HG02973 (cell line): ENCODE data around the gene GLTP.
"Not testable (repeated sequence)": the region's sequence is repeated elsewhere in the genome, so short reads cannot be mapped to it uniquely, and the experiment has no call there.

Experiments used
- ATAC-seq: cut with Tn5 transposase; IDR thresholded peaks from one replicate; pipeline ENCODE4 v1.9.1; 2021; ENCODE audit warnings: moderate library complexity; ENCODE audit not compliant: unreplicated experiment

Gene GLTP

GRCh38 chr12:109880043-109880931, at the start of gene GLTP:
GLTP (minus strand) TSS chr12:109880541; CDS start chr12:109880374, 167 bp downstream.
- ATAC-seq, result peak; percentile 87

DNA sequence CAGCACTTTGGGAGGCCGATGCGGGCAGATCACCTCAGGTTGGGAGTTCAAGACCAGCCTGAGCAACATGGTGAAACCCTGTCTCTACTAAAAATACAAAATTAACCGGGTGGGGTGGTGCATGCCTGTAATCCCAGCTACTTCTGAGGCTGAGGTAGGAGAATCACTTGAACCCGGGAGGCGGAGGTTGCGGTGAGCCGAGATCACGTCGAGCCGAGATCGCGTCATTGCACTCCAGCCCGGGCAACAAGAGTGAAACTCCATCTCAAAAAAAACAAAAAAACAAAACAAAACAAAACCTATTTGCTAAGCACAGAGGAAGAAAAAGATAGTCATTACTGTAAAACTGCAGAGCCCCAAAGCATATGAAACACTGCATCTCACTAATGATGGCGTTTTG, 49.0 kb upstream of the GLTP start:
- ATAC-seq, result not testable (repeated sequence)

- ATAC-seq, result no peak
These were observed 47.8 kb upstream of the GLTP start for GRCh38 chr12:109928058-109928656.

- no peak for ATAC-seq
These were observed 47.3 kb upstream of the GLTP start for GRCh38 chr12:109927622-109928021.

- ATAC-seq, result no peak
These were observed 46.3 kb upstream of the GLTP start for GRCh38 chr12:109926488-109927210.

GRCh38 chr12:109926016-109926415, 45.7 kb upstream of the GLTP start:
- no peak for ATAC-seq

DNA sequence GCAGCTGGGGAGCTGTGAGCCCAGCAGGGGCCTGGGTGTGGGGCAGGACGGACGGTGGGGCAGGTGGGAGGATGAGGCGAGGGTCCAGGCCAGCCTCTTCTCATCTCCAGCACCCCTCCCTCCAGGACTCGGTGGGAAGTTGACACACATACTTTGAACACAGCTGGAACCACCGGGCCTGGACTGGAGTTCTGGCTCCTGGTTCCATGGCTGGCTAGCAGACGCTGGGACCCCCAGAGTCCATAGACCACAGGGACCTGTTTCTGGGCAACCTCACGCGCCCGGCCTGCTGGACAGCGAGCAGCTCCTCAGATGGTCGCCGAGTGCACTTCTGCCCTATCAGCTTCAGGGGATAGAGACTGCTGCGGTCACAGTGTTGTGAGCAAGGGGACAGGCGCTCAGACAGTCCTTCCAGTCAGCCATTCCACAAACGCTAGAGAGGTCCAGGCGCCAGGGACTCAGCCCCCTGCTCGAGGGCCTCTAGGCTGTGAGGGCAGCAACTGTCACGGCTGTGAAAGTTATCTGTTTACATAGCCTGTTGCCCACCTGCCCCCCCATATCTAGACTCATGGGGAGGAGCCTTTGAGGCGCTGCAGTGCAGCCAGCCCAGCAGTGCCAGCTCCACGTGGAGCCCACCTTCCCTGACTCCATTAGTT, 45.0 kb upstream of the GLTP start:
- ATAC-seq, result no peak

- ATAC-seq, result no peak
These were observed 43.3 kb upstream of the GLTP start for GRCh38 chr12:109923481-109924245.

- ATAC-seq, result no peak
These were observed 42.7 kb upstream of the GLTP start for GRCh38 chr12:109923038-109923437.

DNA sequence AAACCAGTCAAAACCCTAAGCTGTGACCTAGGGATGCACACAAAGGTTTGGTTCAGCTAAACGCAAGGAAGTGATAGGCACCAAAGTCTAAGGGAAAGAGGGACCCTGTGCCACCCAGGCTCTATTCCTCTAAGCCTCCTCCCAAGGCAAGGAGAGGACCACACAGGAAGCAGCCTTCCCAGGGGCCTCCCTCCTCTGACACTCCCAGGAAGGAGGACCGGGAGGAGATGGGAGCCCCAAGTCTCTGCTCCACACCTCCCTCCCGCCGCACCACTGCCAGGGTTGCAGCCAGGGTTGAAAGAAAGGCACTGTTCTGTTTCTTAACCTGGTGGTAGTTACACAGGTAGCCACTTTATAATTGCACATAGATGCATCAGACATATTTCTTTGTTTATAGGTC, 41.6 kb upstream of the GLTP start:
- ATAC-seq, result no peak

GRCh38 chr12:109920261-109920780, 40.0 kb upstream of the GLTP start:
- no peak for ATAC-seq

GRCh38 chr12:109919456-109919855, 39.1 kb upstream of the GLTP start:
- ATAC-seq, result no peak

GRCh38 chr12:109916045-109916444, 35.7 kb upstream of the GLTP start:
- no peak for ATAC-seq

DNA sequence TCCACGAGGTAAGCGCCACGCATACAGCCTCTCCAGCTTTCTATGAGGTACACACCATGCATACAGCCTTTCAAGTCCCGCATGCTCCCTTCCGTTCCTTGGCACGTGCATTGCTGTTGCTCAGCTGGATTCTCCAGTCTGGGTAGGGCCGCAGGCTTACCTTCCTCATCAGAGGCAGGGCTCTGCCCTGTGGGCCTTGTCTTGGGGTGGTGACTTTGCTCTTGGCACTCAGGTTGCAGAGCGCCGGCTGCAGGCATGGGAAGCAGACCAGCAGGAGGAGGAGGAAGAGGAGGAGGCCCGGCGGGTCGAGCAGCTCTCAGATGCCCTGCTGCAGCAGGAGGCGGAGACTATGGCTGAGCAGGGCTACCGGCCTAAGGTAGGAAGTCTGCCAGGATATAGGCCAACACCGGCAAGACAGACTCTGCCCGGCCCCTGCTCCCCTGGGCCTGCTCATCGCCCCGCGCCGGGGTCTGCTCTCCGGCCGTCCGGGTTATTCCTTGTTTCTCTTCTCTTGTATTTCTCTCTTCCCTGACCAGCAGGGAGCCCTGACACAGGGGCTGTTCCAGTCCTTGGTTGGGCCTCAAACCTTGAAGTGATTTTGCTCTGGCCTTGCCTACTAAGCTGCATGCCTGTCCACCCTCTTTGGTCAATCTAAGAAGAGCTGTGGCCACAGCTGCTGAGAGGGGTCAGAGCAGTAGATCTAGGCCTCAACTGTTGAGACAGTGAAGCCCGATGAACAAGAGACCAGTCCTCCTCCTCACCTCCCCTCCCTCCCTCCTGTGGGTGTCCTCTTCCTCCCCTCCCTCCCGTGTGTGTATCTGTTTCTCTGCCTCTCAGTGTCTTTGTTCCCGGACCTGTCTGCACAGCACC, 35.1 kb upstream of the GLTP start:
- no peak for ATAC-seq

- no peak for ATAC-seq
These were observed 34.1 kb upstream of the GLTP start for GRCh38 chr12:109914461-109914860.

DNA sequence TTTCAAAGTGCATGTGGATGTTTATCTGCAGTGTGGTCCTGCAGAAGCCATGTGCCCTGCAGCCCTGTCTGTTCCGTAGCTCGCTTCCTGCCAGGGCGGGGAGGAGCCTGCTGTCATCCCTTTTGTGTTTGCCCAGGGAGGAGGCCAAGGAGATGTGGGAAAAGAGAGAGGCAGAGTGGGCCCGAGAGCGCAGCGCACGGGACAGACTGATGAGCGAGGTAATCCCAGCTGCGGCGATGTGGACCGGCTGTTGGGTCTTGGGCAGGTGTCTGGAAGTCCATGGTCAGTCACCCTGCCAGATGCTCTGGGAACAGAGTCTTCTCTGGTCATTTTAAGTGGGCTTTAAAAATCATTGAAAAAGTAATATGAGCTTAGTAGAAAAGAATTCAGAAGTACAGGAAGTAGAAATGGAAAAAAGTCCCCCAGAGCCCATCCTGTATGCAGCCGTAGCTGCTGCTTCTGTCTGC, 32.5 kb upstream of the GLTP start:
- ATAC-seq, result no peak

- ATAC-seq, result no peak
These were observed 30.6 kb upstream of the GLTP start for GRCh38 chr12:109910969-109911348.

- no peak for ATAC-seq
These were observed 30.1 kb upstream of the GLTP start for GRCh38 chr12:109910254-109910968.

DNA sequence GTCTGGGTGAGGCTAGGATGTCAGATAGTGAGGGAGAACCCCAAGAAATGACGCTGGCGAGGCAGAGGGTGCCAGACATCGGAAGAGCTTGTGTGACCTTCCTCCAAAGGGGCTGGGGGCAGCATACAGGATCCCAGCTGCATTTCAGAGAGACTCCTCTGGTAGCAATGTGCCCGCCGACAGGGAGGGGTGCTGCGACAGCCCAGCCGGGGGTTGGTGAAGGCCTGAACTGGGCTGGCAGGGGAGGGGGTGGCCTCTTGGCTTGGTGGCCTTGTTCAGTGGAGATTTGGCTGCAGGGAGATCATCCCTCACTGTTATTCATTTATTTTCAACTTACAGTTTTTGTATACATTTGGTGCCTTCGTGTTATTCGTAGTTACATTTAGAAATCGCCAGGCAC, 25.0 kb upstream of the GLTP start:
- ATAC-seq, result no peak
